IPS-18c (cell line): ENCODE measurements around the gene JARID2.
"Not testable (repeated sequence)": the region's sequence is repeated elsewhere in the genome, so short reads cannot be mapped to it uniquely, and the experiment has no call there.

Experiments used
- H3K4me3 ChIP-seq: 2 replicates; pipeline ENCODE4 v1.7.0; 2013; ENCODE audit warnings: low read depth, mild to moderate bottlenecking, low read length, moderate library complexity; ENCODE audit not compliant: insufficient read depth
- H3K9me3 ChIP-seq: one replicate; pipeline ENCODE4 v1.6.1; 2013; ENCODE audit warnings: mild to moderate bottlenecking, low read length, moderate library complexity; ENCODE audit not compliant: control insufficient read depth, insufficient read depth

JARID2 gene

DNA sequence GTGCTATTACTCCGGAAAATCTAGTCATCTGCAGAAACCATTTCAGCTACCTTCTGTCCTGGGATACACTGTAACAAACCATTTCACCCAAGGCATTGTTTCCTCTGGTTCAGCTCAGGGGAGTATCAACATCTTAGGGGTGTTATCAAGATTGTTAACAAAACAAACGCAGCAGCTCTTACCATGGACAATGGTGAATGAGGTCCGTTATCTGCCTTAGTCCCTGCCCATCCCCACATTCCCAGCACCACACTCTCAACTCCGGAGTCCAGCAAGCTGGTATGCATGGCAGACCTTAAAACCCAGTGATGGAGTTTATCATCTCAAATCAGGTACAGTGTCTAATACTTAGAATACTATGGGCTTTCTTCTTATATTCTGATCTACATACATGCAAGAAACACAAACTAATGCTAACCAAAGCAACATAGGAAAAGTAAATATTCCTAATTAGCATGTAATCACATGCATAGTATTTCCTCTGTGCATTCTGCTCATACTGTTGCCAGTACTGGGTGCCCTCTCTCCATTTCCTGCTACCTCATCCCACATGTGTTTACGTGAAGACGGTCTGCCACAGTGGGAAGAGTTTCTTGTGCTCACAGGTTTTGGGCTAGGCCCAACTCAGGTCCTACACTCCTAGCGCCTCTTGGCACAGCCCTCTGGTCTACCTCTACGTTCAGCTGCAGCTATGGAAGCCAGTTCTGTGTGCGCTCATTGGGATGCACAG, 293.1 kb downstream of the JARID2 start:
- H3K4me3 ChIP-seq = no peak overlapping the region
- peaks cover 2% of the 10 kb centered on the region for H3K9me3 ChIP-seq

DNA sequence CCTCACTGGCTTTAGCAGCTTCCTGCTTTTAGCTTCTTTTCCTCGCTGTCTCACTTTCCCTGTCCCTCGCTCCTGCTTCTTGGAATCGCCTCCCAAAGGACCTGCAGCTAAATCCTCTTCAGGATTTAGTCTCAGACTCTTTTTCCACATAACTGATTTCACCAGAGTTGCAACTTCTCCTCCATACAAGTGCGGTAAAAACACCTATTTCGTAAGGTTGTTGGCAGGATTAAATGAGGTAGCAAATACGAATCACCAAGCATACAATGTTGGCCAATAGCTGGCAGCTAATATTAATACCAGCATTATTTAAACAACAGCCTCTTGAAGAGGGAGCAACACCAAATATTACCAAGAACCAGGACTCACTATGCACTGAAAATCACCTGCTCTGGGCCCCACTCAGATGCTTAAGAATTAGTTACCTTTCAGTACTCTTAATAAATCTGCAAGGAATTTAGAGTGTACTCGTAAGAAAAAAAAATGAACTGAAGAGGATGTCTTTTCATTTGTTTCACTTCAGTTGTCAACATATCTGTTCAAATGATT, 293.9 kb downstream of the JARID2 start:
- H3K9me3 ChIP-seq = peaks cover 2% of the 10 kb centered on the region
- H3K4me3 ChIP-seq = no peak overlapping the region

DNA sequence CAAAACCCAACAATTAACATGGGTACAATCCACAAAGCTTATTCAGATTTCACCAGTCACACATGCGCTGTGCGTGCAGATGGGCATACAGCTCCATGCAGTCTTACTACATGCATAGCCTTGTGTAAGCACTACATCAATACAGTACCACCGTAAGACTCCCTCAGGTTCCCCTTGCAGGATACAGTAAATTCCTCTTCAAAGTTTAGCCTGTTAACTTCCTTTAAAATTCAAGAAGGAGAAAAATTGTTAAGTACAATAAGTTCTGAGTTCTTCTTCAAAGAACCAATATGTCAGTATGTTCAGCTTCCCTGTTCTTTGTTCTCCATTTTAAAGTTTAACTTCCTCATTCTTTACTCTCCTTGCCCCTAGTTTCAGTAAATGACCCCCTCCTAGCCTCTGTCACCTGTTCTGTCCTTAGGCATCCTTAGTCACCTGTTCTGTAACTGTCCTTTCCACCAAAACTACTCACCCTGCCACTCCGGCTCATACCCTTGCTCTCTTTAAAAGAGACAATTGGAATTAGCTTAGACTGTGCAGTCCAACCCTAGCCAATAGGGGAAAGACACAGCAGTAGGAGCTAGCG, 297.6 kb downstream of the JARID2 start:
- H3K4me3 ChIP-seq, H3K9me3 ChIP-seq: not testable (repeated sequence)

DNA sequence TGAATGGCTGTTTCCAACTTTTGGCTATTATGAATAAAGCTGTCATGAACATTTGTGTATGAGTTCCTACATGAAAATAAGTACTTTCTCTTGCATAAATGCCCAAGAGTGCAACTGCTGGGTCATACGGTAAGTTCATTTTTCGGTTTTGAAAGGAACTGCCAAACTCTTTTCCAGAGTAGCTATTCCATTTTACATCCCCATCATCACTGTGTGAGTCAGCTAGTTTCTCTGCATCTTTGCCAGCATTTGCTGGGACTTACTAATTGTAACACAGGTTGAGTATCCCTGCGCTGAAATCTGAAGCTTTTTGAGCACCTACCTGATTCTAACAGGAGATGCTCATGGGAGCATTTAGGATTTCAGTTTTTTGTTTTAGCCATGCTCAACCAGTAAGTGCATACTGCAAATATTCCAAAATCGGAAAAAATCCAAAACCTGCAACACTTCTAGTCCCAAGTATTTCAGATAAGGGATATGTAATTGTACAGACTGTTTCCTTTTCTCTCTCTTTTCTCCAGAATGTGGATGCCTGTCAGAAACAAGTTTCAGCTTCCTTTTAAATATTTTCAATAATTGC, 298.5 kb downstream of the JARID2 start:
- Histone ChIP-seq H3K4me3 (no peak overlapping the region), H3K9me3 (no peaks in the 10 kb centered on the region)

GRCh38 chr6:15546591-15546990, 300.7 kb downstream of the JARID2 start:
- no peak overlapping the region for H3K4me3 ChIP-seq
- no peaks in the 10 kb centered on the region for H3K9me3 ChIP-seq

DNA sequence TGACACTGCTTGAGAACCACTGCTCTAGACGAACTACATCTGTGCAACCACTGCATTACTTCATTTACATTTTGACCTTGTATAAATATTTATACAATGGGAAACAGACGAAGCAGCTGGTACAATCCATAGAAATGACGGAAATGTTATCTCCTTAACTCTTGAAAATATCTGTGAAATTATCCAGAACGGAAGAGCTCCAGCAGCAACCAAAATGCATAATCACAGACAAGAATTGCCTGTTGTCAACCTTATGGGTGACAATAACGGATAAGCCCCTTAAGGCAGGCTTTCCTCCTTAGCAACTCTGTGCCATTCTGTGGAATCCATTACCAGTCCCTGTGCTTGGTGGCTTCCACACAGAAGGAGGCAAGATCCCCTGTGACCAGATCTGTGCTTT, 301.5 kb downstream of the JARID2 start:
- H3K9me3 ChIP-seq = no peaks in the 10 kb centered on the region
- no peak overlapping the region for H3K4me3 ChIP-seq

- Histone ChIP-seq H3K4me3 (no peak overlapping the region), H3K9me3 (no peaks in the 10 kb centered on the region)
These were observed 303.5 kb downstream of the JARID2 start for GRCh38 chr6:15549371-15549770.

DNA sequence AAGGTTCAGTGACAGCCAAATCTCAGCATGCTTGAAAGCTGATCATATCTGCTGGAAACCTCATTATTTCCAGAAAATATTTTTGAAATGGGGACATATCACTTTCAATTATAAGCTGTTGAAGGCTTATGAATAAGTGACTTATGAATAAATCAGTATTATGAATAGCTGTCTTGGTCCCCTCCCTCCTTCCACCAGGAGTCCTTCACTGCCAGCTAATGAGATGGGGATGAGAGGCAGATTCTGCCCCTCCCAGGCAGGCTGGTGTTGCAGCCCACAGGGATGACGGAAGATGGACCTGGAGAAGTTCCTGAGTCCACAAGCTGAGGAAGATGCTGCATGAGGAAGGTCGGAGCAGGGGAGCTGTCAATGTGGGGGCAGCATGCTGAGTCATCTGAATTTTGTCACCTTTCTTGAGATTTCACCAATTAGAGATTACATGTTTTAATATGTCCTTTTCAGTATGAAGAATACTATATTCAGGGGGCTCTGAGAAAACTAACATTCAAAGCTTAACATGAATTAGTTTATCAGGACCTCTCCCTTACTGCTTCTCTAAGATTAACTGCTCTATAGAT, 304.8 kb downstream of the JARID2 start:
- Histone ChIP-seq H3K4me3 (no peak overlapping the region), H3K9me3 (no peaks in the 10 kb centered on the region)

DNA sequence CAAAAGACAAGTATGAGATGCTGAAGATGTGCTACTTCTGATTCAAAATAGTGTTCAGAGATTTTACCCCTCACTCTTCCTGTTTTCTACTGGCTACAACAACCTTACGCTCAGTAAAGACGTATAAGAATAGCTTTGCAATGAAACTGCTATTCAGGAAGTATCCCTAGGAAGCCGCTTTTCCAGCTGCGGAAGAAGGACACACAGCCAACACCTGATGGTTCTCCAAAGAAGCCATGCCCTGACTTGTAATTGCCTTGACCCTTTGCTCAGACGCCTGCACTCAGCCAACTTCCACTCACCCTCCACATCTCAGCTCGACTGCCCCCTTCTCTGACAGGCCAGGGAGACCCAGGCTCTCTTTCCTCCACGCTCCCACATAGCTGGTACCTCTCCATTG, 305.4 kb downstream of the JARID2 start:
- H3K9me3 ChIP-seq = no peaks in the 10 kb centered on the region
- H3K4me3 ChIP-seq = no peak overlapping the region

DNA sequence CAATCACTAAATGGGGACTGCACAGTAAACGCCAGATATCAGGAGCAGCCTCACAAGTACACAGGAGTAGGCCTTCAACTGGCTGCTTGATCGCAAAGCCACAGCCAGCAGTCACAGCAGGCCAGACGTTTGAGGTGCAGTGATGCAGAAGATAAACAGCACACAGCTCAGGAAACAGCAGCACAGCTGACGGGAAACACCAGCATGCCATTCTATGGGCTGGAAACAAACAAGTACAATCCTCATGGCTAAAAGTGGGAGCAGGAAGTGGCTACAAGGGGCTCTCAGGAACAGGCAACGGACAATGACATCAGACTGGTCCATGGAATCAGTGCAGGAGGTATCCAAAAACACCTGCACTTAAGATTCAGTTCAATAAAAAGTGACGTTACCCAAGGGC, 305.9 kb downstream of the JARID2 start:
- no peak overlapping the region for H3K4me3 ChIP-seq

GRCh38 chr6:15553031-15553430, 307.2 kb downstream of the JARID2 start:
- Histone ChIP-seq H3K9me3 (no peaks in the 10 kb centered on the region), H3K4me3 (no peak overlapping the region)

More for the DNA sequence above, 305.9 kb downstream of the JARID2 start:
- no peaks in the 10 kb centered on the region for H3K9me3 ChIP-seq

DNA sequence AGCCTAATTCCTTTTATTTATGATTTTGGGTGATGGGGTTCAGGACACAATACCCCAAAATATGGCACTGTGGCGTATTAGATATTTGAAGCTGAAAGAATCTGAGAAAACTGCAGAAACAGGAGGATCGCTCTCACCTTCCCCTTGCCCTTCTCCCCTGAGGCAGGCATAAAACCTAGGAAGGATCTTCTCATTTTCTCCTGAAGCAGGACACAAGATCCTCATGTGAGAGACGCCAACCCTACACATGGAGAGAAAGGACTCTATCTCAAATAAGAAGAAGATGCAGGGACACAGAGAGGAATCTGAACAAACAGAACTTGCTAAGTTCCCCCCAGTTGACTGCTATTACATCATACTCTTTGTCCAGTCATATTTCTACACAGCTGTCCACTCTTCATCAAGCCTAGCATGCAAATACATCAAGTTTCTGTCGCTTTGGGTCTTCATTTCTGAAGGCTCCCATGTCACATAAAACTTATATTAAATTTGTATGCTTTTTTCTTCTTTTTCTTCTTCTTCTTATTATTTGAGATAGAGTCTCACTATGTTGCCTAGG, 307.9 kb downstream of the JARID2 start:
- Histone ChIP-seq H3K4me3 (no peak overlapping the region), H3K9me3 (no peaks in the 10 kb centered on the region)

DNA sequence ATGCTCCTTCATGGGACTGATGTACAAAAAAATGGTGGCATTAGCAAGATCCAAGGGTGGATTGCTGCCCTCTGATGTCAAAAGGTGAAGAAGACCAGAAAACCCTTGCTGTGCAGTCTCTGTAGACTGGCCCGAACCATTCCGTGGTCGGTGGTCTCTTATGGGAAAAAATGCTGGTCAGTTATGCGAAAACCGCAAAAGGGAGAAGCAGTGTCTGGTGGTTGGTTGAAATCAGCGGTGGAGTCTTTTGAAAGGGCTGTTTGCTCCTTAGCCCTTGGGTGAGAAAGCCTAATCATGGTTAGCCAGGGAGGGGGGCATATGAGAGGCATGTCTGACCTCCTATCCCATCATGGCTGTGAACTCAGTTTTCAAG, 308.8 kb downstream of the JARID2 start:
- Histone ChIP-seq H3K9me3 (no peaks in the 10 kb centered on the region), H3K4me3 (no peak overlapping the region)

GRCh38 chr6:15555101-15556038, 309.5 kb downstream of the JARID2 start:
- H3K4me3 ChIP-seq = no peak overlapping the region

GRCh38 chr6:15556711-15557110, 310.8 kb downstream of the JARID2 start:
- Histone ChIP-seq H3K9me3 (no peaks in the 10 kb centered on the region), H3K4me3 (no peak overlapping the region)

More at GRCh38 chr6:15555101-15556038, 309.5 kb downstream of the JARID2 start:
- no peaks in the 10 kb centered on the region for H3K9me3 ChIP-seq

GRCh38 chr6:15557174-15557573, 311.3 kb downstream of the JARID2 start:
- no peak overlapping the region for H3K4me3 ChIP-seq
- H3K9me3 ChIP-seq = no peaks in the 10 kb centered on the region

- H3K4me3 ChIP-seq = no peak overlapping the region
- H3K9me3 ChIP-seq = no peaks in the 10 kb centered on the region
These were observed 314.8 kb downstream of the JARID2 start for GRCh38 chr6:15560713-15561112.
